Measurements from ENCODE around the gene NME1.

NME1 gene

GRCh38 chr17:51197754-51198153, 44.4 kb downstream of the NME1 start:
- DNase-seq = no peak

- no peak for DNase-seq
Observed at GRCh38 chr17:51200295-51200694, 46.9 kb downstream of the NME1 start.

GRCh38 chr17:51200846-51201245, 47.5 kb downstream of the NME1 start:
- no peak for DNase-seq

GRCh38 chr17:51203838-51204237, 50.5 kb downstream of the NME1 start:
- DNase-seq = no peak
